A549 (cell line): ENCODE measurements around the gene PIGC. TPM values are rescaled to one million over a fixed set of nuclear protein-coding genes. Genes with fewer than 3 reads are reported as not detected.
A peak's percentile ranks its signal among the peaks of the same experiment; 100 is the strongest.

Experiments used
- ATAC-seq, 2 experiments: fragments of 200-7000 bp in 1 of 2; fragments of >200 bp in 1 of 2; cut with Nextera tagmentation in 1 of 2; cut with Tn5 transposase in 1 of 2; 3 replicates each; pipeline versions ENCODE4 v1.8.0 to v1.9.1; 2018 to 2020; ENCODE audit warnings: mild to moderate bottlenecking in 1 of 2, moderate library complexity in 1 of 2
- CTCF ChIA-PET: fragments of 300-600 bp; sonication (Branson Sonifier 250); formaldehyde crosslinking; extraction: SDS; loops from one replicate; lab custom pipeline; 2021; ENCODE audit warnings: antibody characterized with exemption, inconsistent platforms; lab: Yijun Ruan, JAX
- POLR2A ChIA-PET: fragments of 350-600 bp; formaldehyde crosslinking; extraction: SDS; loops from one replicate; lab custom pipeline; 2021; ENCODE audit warnings: antibody characterized with exemption, inconsistent platforms; lab: Yijun Ruan, JAX
- DNase-seq, 2 experiments: peaks; one replicate each; pipeline versions ENCODE4 v3.0.0 to v3.0.0-alpha.2; 2011 to 2016; ENCODE audit warnings: low read depth in 1 of 2, low spot score in 1 of 2
- FAIRE-seq: peaks from 2 replicates; lab custom pipeline; 2011; peaks lifted over from hg19 to GRCh38; lab: Jason Lieb, UNC
- H3K27ac ChIP-seq, 2 experiments: fragments of >200 bp; sonication (Bioruptor Twin); formaldehyde crosslinking; 3 replicates each; pipeline ENCODE4 v1.5.1; 2016 to 2017
- H3K4me1 ChIP-seq: fragments of >200 bp; sonication (Bioruptor Twin); formaldehyde crosslinking; 3 replicates; pipeline ENCODE4 v1.6.1; 2016
- H3K4me2 ChIP-seq: fragments of >200 bp; sonication (Bioruptor Twin); formaldehyde crosslinking; 3 replicates; pipeline ENCODE4 v1.6.1; 2016
- H3K4me3 ChIP-seq: fragments of >200 bp; sonication (Bioruptor Twin); formaldehyde crosslinking; 3 replicates; pipeline ENCODE4 v1.5.1; 2016
- H3K9me3 ChIP-seq: fragments of >200 bp; sonication (Bioruptor Twin); formaldehyde crosslinking; 3 replicates; pipeline ENCODE4 v1.6.1; 2016
- BHLHE40 ChIP-seq: IDR thresholded peaks from 2 replicates; pipeline ENCODE4 v1.6.1; 2012; ENCODE audit warnings: low read depth, low read length, inconsistent platforms
- CBX8 ChIP-seq: fragments of 200-600 bp; sonication (generic); IDR thresholded peaks from 2 replicates; pipeline ENCODE4 v1.6.1; 2016
- CHD2 ChIP-seq: fragments of 150-350 bp; IDR thresholded peaks from 2 replicates; pipeline ENCODE4 v1.6.1; 2014; ENCODE audit warnings: low read length; ENCODE audit not compliant: partially characterized antibody
- EHF ChIP-seq: fragments of 250-450 bp; sonication (Bioruptor Pico); IDR thresholded peaks from 2 replicates; pipeline ENCODE4 v1.5.0; 2020; ENCODE audit warnings: mild to moderate bottlenecking
- EHMT2 ChIP-seq: fragments of 200-600 bp; sonication (generic); IDR thresholded peaks from 2 replicates; pipeline ENCODE4 v1.6.1; 2016; ENCODE audit warnings: antibody characterized with exemption, low read depth, mild to moderate bottlenecking, moderate library complexity
- EP300 ChIP-seq, 2 experiments: fragments of >200 bp; sonication (Bioruptor Twin); formaldehyde crosslinking; IDR thresholded peaks; 2 replicates in 1 of 2; 3 replicates in 1 of 2; pipeline ENCODE4 v1.6.1; 2016 to 2017
- FOXS1 ChIP-seq: fragments of 250-450 bp; sonication (Bioruptor Pico); IDR thresholded peaks from 2 replicates; pipeline ENCODE4 v1.5.0; 2020; ENCODE audit warnings: mild to moderate bottlenecking, moderate library complexity
- HDAC2 ChIP-seq: fragments of 200-600 bp; sonication (generic); IDR thresholded peaks from 2 replicates; pipeline ENCODE4 v1.6.1; 2016
- HEYL ChIP-seq: fragments of 250-450 bp; sonication (Bioruptor Pico); IDR thresholded peaks from 2 replicates; pipeline ENCODE4 v1.8.0; 2021; ENCODE audit warnings: mild to moderate bottlenecking, moderate library complexity
- HOXB5 ChIP-seq: fragments of 250-450 bp; sonication (Bioruptor Pico); IDR thresholded peaks from 2 replicates; pipeline ENCODE4 v1.5.0; 2020; ENCODE audit warnings: mild to moderate bottlenecking, moderate library complexity
- MAFK ChIP-seq: fragments of 450-650 bp; IDR thresholded peaks from 2 replicates; pipeline ENCODE4 v1.6.1; 2014; ENCODE audit not compliant: partially characterized antibody
- MAX ChIP-seq: IDR thresholded peaks from 2 replicates; pipeline ENCODE4 v1.6.1; 2012
- NFE2L2 ChIP-seq: fragments of 150-350 bp; conservative IDR thresholded peaks from 2 replicates; pipeline ENCODE4 v1.6.1; 2014; ENCODE audit warnings: low read length
- PHF8 ChIP-seq: fragments of 200-600 bp; sonication (generic); IDR thresholded peaks from 2 replicates; pipeline ENCODE4 v1.6.1; 2016; ENCODE audit warnings: low read depth, mild to moderate bottlenecking, antibody characterized with exemption, moderate library complexity, borderline replicate concordance
- POLR2AphosphoS2 ChIP-seq: conservative IDR thresholded peaks from 2 replicates; pipeline ENCODE4 v1.6.1; 2012; ENCODE audit warnings: low read length, improper control_type of control experiment, inconsistent platforms
- RARB ChIP-seq: fragments of 250-450 bp; sonication (Bioruptor Pico); IDR thresholded peaks from 2 replicates; pipeline ENCODE4 v1.8.0; 2021; ENCODE audit warnings: mild to moderate bottlenecking, moderate library complexity
- RCOR1 ChIP-seq: fragments of 150-350 bp; IDR thresholded peaks from 2 replicates; pipeline ENCODE4 v1.6.1; 2014; ENCODE audit warnings: antibody characterized with exemption, low read length, low read depth
- RFX5 ChIP-seq: fragments of 450-650 bp; IDR thresholded peaks from 2 replicates; pipeline ENCODE4 v1.7.1; 2014; ENCODE audit warnings: antibody characterized with exemption, mild to moderate bottlenecking, moderate library complexity
- RNF2 ChIP-seq: fragments of 200-600 bp; sonication (generic); IDR thresholded peaks from 2 replicates; pipeline ENCODE4 v1.6.1; 2016; ENCODE audit warnings: low read depth, mild to moderate bottlenecking, antibody characterized with exemption, moderate library complexity, borderline replicate concordance
- SMC3 ChIP-seq: fragments of >200 bp; sonication (Bioruptor Twin); formaldehyde crosslinking; IDR thresholded peaks from 3 replicates; pipeline ENCODE4 v1.6.1; 2018; ENCODE audit warnings: inconsistent platforms
- TFCP2L1 ChIP-seq: fragments of 250-450 bp; sonication (Bioruptor Pico); IDR thresholded peaks from 2 replicates; pipeline ENCODE4 v1.5.0; 2021; ENCODE audit warnings: mild to moderate bottlenecking
- ZFP36 ChIP-seq: fragments of 450-650 bp; IDR thresholded peaks from 2 replicates; pipeline ENCODE4 v1.6.1; 2014; ENCODE audit warnings: borderline replicate concordance; ENCODE audit not compliant: partially characterized antibody
- WGBS: methylation state at CpG from one replicate; pipeline ENCODE4 v1.1.6; 2017; ENCODE audit errors: missing lambda C conversion rate; 5-methylcytosine and 5-hydroxymethylcytosine counted together
- polyA plus RNA-seq, 4 experiments: library from polyadenylated mRNA; depleted of rRNA in 3 of 4; stranded (reverse); fragments of >200 nt; fragmentation: RNase III in 1 of 4; extraction: RNeasy Plus Mini Kit Qiagen cat#74134 plus additional on column Dnase treatment in 1 of 4; gene quantifications; 2 replicates in 3 of 4; 3 replicates in 1 of 4; pipeline ENCODE4 v1.2.3, GENCODE V29; 2011 to 2017
- TF ChIP-seq, protein P1 (sequence below): fragments of 250-450 bp; sonication (Bioruptor Pico); IDR thresholded peaks from 2 replicates; pipeline ENCODE4 v1.5.0; 2021; ENCODE audit warnings: mild to moderate bottlenecking, moderate library complexity, borderline replicate concordance

Gene PIGC
- polyA plus RNA-seq, 2 of the 4 experiments (the other 2 are of a cell fraction) = 30.7 to 50.0 TPM

DNA sequence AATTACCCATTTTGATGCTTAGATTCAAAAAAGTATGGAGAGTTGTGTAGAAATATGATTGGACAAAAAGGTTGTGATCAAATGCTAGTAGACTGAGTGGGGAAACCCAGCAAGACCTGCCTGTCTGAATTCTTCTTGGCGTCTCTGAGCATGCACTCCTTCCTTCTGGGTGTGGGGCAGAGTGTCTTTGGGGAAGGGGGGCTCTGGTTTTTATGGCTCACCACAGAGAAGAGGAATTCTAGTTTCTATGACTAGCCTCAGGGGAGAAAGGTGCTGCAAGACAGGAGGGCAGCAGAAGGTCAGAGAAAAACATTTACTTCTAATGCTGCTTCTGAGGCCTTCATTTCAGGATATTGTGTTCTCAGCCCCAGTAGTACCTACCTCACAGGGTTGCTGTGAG is 33.9 kb upstream of the PIGC start:
- H3K9me3 ChIP-seq = no peaks in the 10 kb centered on the region
- H3K27ac ChIP-seq = no peak overlapping the region
- WGBS = 100% methylated on average over 1 of the region's 1 CpG

GRCh38 chr1:172477216-172477615 is 33.3 kb upstream of the PIGC start:
- DNase-seq = no peak
- no peak for FAIRE-seq
- ChIA-PET CTCF (no interaction called here), POLR2A (no interaction called here)
- H3K4me3 ChIP-seq = no peak overlapping the region
- H3K4me1 ChIP-seq = peaks cover 25% of the 10 kb centered on the region
- no peak for TF ChIP-seq SMC3
- TF ChIP-seq CHD2 = no peak
- no peak for TF ChIP-seq HEYL (CRISPR knock-in tag)
- TF ChIP-seq NFE2L2 = no peak
- no peak for TF ChIP-seq RFX5
- no peak for TF ChIP-seq HDAC2
- no peak for TF ChIP-seq RNF2
- no peak for TF ChIP-seq MAFK
- TF ChIP-seq ZFP36 = no peak
- TF ChIP-seq POLR2AphosphoS2 = no peak
- TF ChIP-seq BHLHE40 = no peak
- TF ChIP-seq EHF (CRISPR knock-in tag) = no peak
- TF ChIP-seq RARB (CRISPR knock-in tag) = no peak
- TF ChIP-seq HOXB5 (CRISPR knock-in tag) = no peak
- no peak for TF ChIP-seq FOXS1 (CRISPR knock-in tag)
- TF ChIP-seq EP300 (IDR thresholded peaks at IDR 0.05) = no peak
- TF ChIP-seq MAX = no peak
- no peak for TF ChIP-seq CBX8
- TF ChIP-seq, protein P1, sequence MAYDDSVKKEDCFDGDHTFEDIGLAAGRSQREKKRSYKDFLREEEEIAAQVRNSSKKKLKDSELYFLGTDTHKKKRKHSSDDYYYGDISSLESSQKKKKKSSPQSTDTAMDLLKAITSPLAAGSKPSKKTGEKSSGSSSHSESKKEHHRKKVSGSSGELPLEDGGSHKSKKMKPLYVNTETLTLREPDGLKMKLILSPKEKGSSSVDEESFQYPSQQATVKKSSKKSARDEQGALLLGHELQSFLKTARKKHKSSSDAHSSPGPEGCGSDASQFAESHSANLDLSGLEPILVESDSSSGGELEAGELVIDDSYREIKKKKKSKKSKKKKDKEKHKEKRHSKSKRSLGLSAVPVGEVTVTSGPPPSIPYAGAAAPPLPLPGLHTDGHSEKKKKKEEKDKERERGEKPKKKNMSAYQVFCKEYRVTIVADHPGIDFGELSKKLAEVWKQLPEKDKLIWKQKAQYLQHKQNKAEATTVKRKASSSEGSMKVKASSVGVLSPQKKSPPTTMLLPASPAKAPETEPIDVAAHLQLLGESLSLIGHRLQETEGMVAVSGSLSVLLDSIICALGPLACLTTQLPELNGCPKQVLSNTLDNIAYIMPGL = no peak
- no peak overlapping the region for H3K4me2 ChIP-seq
- no peaks in the 10 kb centered on the region for H3K9me3 ChIP-seq
- 75% methylated on average over 2 of the region's 2 CpGs for WGBS
- ATAC-seq = no peak
- no peak overlapping the region; a peak in 1 of 6 replicates for H3K27ac ChIP-seq

More for the DNA sequence above, 33.9 kb upstream of the PIGC start:
- POLR2A ChIA-PET = no interaction called here
- Histone ChIP-seq H3K4me2 (no peak overlapping the region), H3K4me1 (peaks cover 26% of the 10 kb centered on the region), H3K4me3 (no peak overlapping the region)
- FAIRE-seq = no peak
- DNase-seq = no peak
- no peak for ATAC-seq
- no peak for TF ChIP-seq NFE2L2
- TF ChIP-seq ZFP36 = no peak
- TF ChIP-seq, all 56 proteins: peak for 0
- CTCF ChIA-PET = no interaction called here

DNA sequence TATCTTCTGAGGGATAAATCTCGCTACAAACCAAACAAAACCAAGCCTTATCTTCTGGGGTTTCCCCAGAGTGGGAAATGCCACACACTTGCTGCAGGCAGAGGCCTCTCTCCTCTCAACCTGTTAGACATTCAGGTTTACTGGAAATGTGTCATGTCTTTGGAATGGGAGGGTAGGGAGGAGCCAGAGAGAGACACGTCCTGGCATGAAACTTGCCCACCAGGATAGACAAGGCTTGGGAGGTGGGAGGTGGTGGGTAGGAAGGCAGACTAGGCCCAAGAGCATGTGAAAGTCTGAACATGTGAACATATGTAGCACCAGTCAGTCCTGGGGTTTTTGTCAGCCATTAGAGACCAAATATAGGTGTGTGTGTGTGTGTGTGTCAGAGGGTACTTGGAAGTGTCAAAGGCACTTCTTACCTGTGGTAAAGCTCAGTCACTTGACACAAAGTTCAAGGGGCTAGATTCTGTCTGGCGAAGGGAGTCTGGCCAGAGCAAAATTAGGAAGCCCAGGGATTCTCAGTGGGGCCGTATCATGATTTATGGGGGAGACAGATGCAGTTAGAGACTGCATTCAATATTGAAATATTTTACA is 32.4 kb upstream of the PIGC start:
- H3K27ac ChIP-seq = peak overlapping the region; percentile 21 to 58; a peak in 4 of 6 replicates
- FAIRE-seq (no peak), ATAC-seq (peak in 1 of 2 experiments; percentile 68; a peak in 3 of 6 replicates), DNase-seq (peak in 1 of 2 experiments; percentile 39)
- peak overlapping the region; percentile 15 for H3K4me2 ChIP-seq
- TF ChIP-seq ZFP36 (no peak), EHMT2 (no peak)
- POLR2A ChIA-PET = no interaction called here
- no peak overlapping the region for H3K4me3 ChIP-seq
- no peaks in the 10 kb centered on the region for H3K9me3 ChIP-seq
- CTCF ChIA-PET = interaction anchor here (1.0 kb wide), 1 partner anchor 8 kb away, joined by 5 read pairs; no protein-coding TSS in a partner anchor
- 51% methylated on average over 4 of the region's 4 CpGs for WGBS
- H3K4me1 ChIP-seq = peaks cover 19% of the 10 kb centered on the region

DNA sequence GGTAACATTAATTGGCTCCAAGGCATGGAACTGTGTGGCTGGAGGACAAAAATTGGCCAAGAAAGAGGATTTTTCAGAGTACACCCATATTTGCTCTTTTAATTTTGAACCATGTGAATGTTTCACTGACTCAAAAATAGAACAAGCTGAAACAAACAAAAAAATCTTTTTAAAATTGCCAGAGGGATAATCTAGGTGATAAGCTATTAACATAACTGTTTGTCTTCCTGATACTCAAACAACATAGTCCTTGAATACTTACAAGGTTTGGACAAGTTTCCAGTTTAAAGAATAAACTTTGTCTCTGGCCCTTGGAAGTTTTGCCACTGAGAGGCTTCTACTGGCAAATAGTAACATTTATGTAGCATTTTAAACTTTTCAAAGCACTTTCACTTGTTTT is 30.0 kb upstream of the PIGC start:
- POLR2A ChIA-PET = no interaction called here
- CTCF ChIA-PET = no interaction called here
- TF ChIP-seq PHF8 = no peak
- TF ChIP-seq CBX8 = no peak
- TF ChIP-seq EP300 (IDR thresholded peaks at IDR 0.05) = no peak
- no peak for TF ChIP-seq RCOR1
- no peak for TF ChIP-seq HEYL (CRISPR knock-in tag)
- no peak for TF ChIP-seq TFCP2L1
- TF ChIP-seq EHMT2 = no peak
- no peak for TF ChIP-seq HDAC2
- no peak for TF ChIP-seq RFX5
- TF ChIP-seq MAFK = no peak
- ATAC-seq (no peak), FAIRE-seq (no peak), DNase-seq (no peak)
- Histone ChIP-seq H3K9me3 (no peaks in the 10 kb centered on the region), H3K4me3 (no peak overlapping the region), H3K27ac (no peak overlapping the region), H3K4me1 (peaks cover 29% of the 10 kb centered on the region), H3K4me2 (no peak overlapping the region)
